Small intestine (tissue), 7 donors: Measurements from ENCODE around the gene NRIP1. TPM values are rescaled to one million over a fixed set of nuclear protein-coding genes. Genes with fewer than 3 reads are reported as not detected.

Experiments used
- DNase-seq, 2 donors: peaks; one replicate each; pipeline versions ENCODE4 v3.0.0 to v3.0.0-alpha.2; 2013
- FAIRE-seq: peaks from 2 replicates; lab custom pipeline; 2012; peaks lifted over from hg19 to GRCh38; lab: Jason Lieb, UNC
- H3K27ac ChIP-seq, 3 donors: one replicate each; pipeline ENCODE4 v1.5.1; 2013; ENCODE audit warnings: low read length in 2 of 3, mild to moderate bottlenecking in 2 of 3, control low read depth in 1 of 3, inconsistent platforms in 1 of 3, low read depth in 1 of 3, moderate library complexity in 1 of 3
- H3K27me3 ChIP-seq, 3 donors: one replicate each; pipeline ENCODE4 v1.6.1; 2013; ENCODE audit warnings: low read length in 3 of 3, inconsistent platforms in 1 of 3; ENCODE audit not compliant: control insufficient read depth in 3 of 3, insufficient read depth in 3 of 3
- H3K36me3 ChIP-seq, 3 donors: one replicate each; pipeline ENCODE4 v1.6.1; 2013; ENCODE audit warnings: low read length in 3 of 3, inconsistent platforms in 1 of 3, low read depth in 1 of 3, mild to moderate bottlenecking in 1 of 3, moderate library complexity in 1 of 3; ENCODE audit not compliant: control insufficient read depth in 3 of 3, insufficient read depth in 2 of 3
- H3K4me1 ChIP-seq, 3 donors: one replicate each; pipeline ENCODE4 v1.6.1; 2013; ENCODE audit warnings: low read length in 2 of 3, inconsistent platforms in 1 of 3, low read depth in 1 of 3, mild to moderate bottlenecking in 1 of 3, moderate library complexity in 1 of 3; ENCODE audit not compliant: control insufficient read depth in 3 of 3, insufficient read depth in 2 of 3
- H3K4me3 ChIP-seq, 3 donors: one replicate each; pipeline ENCODE4 v1.5.1; 2013; ENCODE audit warnings: low read length in 3 of 3, control low read depth in 1 of 3, inconsistent platforms in 1 of 3, low read depth in 1 of 3, mild to moderate bottlenecking in 1 of 3, moderate library complexity in 1 of 3
- H3K9me3 ChIP-seq, 2 donors: one replicate each; pipeline ENCODE4 v1.6.1; 2013; ENCODE audit warnings: low read depth in 1 of 2, low read length in 1 of 2; ENCODE audit not compliant: control insufficient read depth in 2 of 2, insufficient read depth in 1 of 2
- WGBS, 3 donors: extraction: QIAGEN DNeasy Blood & Tissue Kit; methylation state at CpG; one replicate each; pipeline ENCODE4 v1.1.7; 2013; 5-methylcytosine and 5-hydroxymethylcytosine counted together
- polyA plus RNA-seq, 4 donors: library from polyadenylated mRNA; stranded (reverse) in 3 of 4; unstranded in 1 of 4; fragments of 200-250 nt in 3 of 4; fragments of 120-200 nt in 1 of 4; gene quantifications; one replicate each; pipeline versions ENCODE4 v1.2.1 to v1.2.3, GENCODE V29; 2013
- donor health status: healthy with polysubstance abuse.
- donor health status: control.
- donor health status: control.
- donor health status: Bipolar disorder and iron deficiency.
- donor health status: healthy.

NRIP1 gene
- polyA plus RNA-seq, 4 donors: 10.0 to 47.0 (median 14.0) TPM

- peaks cover 6 to 11% (median 11%) of the 10 kb centered on the region in 3 donors for H3K4me1 ChIP-seq
- DNase-seq: no peak
- H3K27ac ChIP-seq: no peak overlapping the region
- no peak for FAIRE-seq
- no peaks in the 10 kb centered on the region for H3K27me3 ChIP-seq
- no peak overlapping the region for H3K4me3 ChIP-seq
- H3K36me3 ChIP-seq: peaks cover 0 to 16% (median 0%) of the 10 kb centered on the region in 3 donors
- 93 to 95% (median 95%) methylated on average over 11 of the region's 11 CpGs for WGBS, 3 donors
- H3K9me3 ChIP-seq: no peaks in the 10 kb centered on the region
These were observed 57.0 kb downstream of the NRIP1 start for GRCh38 chr21:15007716-15008296.

- FAIRE-seq: no peak
- Histone ChIP-seq H3K27me3 (no peaks in the 10 kb centered on the region), H3K9me3 (no peaks in the 10 kb centered on the region), H3K36me3 (peaks cover 0 to 13% (median 0%) of the 10 kb centered on the region in 3 donors), H3K4me1 (peaks cover 8 to 19% (median 16%) of the 10 kb centered on the region in 3 donors), H3K4me3 (no peak overlapping the region), H3K27ac (no peak overlapping the region)
- DNase-seq: no peak
- 14 to 53% (median 35%) methylated on average over 2 of the region's 2 CpGs for WGBS, 3 donors
These were observed 58.1 kb downstream of the NRIP1 start for GRCh38 chr21:15006594-15007230.

- H3K36me3 ChIP-seq: peaks cover 0 to 9% (median 0%) of the 10 kb centered on the region in 3 donors
- no peak overlapping the region for H3K27ac ChIP-seq
- WGBS, 3 donors: 39 to 58% (median 52%) methylated on average over 6 of the region's 6 CpGs
- H3K27me3 ChIP-seq: no peaks in the 10 kb centered on the region
- DNase-seq (no peak), FAIRE-seq (no peak)
- no peaks in the 10 kb centered on the region for H3K9me3 ChIP-seq
- H3K4me1 ChIP-seq: peaks cover 8 to 21% (median 16%) of the 10 kb centered on the region in 3 donors
- H3K4me3 ChIP-seq: no peak overlapping the region
These were observed 59.4 kb downstream of the NRIP1 start for GRCh38 chr21:15005391-15005790.

DNA sequence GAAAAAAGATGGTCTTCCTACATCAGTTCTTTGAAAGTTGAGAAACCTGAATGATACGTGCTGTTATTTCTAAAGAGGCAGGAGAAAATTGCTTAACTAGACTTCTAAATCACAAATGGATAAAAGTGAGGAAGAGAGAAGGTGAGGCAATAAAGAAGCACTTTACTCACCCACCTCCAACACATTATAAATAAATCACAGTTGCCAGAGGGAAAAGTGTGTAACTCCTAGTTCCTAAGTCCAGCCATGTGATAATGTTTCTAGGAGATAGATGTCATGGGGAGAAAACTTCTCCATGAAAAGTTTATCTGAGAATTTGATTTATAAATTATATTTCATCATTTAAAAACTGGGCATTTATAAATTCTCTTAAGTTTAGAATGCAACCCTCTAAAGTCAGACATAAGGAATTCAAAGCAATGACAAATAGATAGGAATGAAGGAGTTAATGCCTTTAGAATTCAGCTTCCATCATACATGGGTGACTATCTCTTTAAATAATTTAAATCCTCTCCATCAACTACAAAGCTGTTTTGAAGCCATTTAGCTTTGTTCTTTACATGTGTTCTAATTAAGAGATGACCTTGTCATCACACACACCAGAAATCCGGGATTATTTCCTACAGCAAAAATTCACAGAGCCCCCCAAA lies 60.0 kb downstream of the NRIP1 start:
- Histone ChIP-seq H3K27ac (no peak overlapping the region), H3K4me1 (peaks cover 8 to 24% (median 16%) of the 10 kb centered on the region in 3 donors), H3K36me3 (peaks cover 0 to 9% (median 0%) of the 10 kb centered on the region in 3 donors), H3K4me3 (no peak overlapping the region), H3K9me3 (no peaks in the 10 kb centered on the region), H3K27me3 (no peaks in the 10 kb centered on the region)
- 51 to 74% (median 58%) methylated on average over 2 of the region's 2 CpGs for WGBS, 3 donors
- peak; percentile 31 to 36 for DNase-seq
- FAIRE-seq: no peak

GRCh38 chr21:15003463-15004135 lies 61.2 kb downstream of the NRIP1 start:
- WGBS, 3 donors: 43 to 69% (median 56%) methylated on average over 6 of the region's 6 CpGs
- Histone ChIP-seq H3K4me1 (peaks cover 10 to 24% (median 16%) of the 10 kb centered on the region in 3 donors), H3K27me3 (no peaks in the 10 kb centered on the region), H3K9me3 (no peaks in the 10 kb centered on the region), H3K27ac (no peak overlapping the region), H3K36me3 (peaks cover 0 to 11% (median 0%) of the 10 kb centered on the region in 3 donors), H3K4me3 (no peak overlapping the region)
- no peak for FAIRE-seq
- DNase-seq: no peak

DNA sequence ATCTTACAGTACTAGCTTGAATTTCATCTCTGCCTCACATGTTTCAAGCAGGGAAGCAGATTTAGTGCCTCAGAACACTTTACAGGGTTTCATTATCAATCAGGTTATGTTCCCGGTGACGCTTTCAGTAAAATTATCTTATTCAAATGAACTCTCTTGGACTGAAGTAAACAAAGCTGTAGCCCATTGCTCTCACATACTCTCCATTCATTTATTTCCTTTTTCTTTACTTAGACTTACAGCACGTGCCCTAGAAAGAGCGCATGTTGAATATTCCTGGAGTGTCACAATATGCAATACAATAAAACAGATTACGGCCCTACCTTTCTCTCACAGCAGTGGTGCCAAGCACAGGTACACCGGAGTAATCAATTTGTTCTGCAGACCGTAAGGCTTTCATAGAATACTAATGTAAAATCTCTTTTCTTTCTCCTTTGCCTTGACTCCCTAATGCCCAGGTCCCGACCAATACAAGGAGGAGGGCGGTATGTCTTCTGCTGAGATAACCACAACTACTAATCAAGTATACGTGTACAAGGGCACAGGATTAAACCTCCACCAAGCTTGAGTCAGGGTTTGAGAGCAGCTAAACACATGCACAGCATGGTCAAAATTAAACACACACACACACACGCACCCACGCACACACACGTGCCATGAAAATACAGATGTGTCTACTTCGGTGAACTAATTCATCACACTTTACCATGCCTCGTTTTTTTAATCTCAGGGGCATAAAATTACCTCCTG lies 62.8 kb downstream of the NRIP1 start:
- Histone ChIP-seq H3K27me3 (no peaks in the 10 kb centered on the region), H3K27ac (peak overlapping the region in 2 of 3 donors; percentile 3 to 6), H3K4me1 (peaks cover 10 to 24% (median 21%) of the 10 kb centered on the region in 3 donors), H3K9me3 (no peaks in the 10 kb centered on the region), H3K4me3 (no peak overlapping the region), H3K36me3 (peaks cover 0 to 11% (median 0%) of the 10 kb centered on the region in 3 donors)
- no peak for FAIRE-seq
- 26 to 58% (median 34%) methylated on average over 15 of the region's 15 CpGs for WGBS, 3 donors
- DNase-seq: peak; percentile 50 to 59

DNA sequence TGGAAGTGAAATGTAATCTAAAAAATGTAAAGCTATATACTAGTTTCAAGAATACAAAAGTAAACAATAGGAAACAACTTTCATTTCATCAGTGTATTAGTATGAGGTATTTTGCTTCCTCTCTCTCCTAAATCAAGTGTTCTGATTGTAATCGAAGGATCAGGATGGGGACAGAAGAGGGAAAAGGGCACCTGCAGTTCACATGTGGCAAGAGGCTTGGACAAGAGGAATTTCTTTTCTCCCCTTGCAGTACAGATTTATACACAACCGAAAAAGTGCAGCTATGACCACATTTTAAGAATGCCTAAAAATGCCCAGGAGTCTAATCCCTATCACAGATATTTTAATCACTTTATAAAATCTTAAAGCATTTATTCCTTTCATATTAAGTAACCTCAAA lies 63.7 kb downstream of the NRIP1 start:
- peaks cover 10 to 24% (median 16%) of the 10 kb centered on the region in 3 donors for H3K4me1 ChIP-seq
- FAIRE-seq: no peak

More for the DNA sequence above, 63.7 kb downstream of the NRIP1 start:
- no peaks in the 10 kb centered on the region for H3K27me3 ChIP-seq
- peaks cover 0 to 13% (median 0%) of the 10 kb centered on the region in 3 donors for H3K36me3 ChIP-seq
- no peaks in the 10 kb centered on the region for H3K9me3 ChIP-seq
- no peak overlapping the region for H3K27ac ChIP-seq
- WGBS, 3 donors: 39 to 54% (median 42%) methylated on average over 2 of the region's 2 CpGs
- H3K4me3 ChIP-seq: no peak overlapping the region
- DNase-seq: no peak
